ENCODE data around the gene GPR149.
"Not testable (repeated sequence)": the region's sequence is repeated elsewhere in the genome, so short reads cannot be mapped to it uniquely, and the experiment has no call there.

GPR149 gene, protein sequence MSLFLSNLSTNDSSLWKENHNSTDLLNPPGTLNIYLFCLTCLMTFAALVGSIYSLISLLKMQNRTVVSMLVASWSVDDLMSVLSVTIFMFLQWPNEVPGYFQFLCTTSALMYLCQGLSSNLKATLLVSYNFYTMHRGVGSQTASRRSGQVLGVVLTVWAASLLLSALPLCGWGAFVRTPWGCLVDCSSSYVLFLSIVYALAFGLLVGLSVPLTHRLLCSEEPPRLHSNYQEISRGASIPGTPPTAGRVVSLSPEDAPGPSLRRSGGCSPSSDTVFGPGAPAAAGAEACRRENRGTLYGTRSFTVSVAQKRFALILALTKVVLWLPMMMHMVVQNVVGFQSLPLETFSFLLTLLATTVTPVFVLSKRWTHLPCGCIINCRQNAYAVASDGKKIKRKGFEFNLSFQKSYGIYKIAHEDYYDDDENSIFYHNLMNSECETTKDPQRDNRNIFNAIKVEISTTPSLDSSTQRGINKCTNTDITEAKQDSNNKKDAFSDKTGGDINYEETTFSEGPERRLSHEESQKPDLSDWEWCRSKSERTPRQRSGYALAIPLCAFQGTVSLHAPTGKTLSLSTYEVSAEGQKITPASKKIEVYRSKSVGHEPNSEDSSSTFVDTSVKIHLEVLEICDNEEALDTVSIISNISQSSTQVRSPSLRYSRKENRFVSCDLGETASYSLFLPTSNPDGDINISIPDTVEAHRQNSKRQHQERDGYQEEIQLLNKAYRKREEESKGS

DNA sequence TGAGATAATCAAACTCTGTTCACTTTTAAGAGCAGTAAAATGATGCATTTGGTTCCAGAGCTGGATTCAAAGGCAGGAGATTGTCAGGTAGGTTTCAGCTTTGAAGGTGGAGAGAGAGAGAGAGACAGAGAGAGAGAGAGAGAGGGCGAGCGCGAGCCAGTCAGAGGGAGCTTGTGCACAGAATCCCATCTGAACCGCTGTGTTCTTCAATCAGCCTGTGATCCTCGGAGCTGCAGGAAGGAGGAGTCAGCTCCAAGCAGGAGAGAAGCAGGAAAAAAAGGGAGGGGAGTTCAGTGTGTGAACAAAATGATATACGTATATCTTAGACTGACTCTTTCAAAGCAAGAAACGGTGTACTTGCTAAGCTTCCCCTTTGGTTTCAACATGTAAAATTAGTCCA is at the start of gene GPR149:
Gene GPR149 (minus strand): TSS at position 177 of the 400 bp plus-strand sequence. CDS start 575 bp downstream, outside the sequence.
- Mint-ChIP-seq H3K4me1 (no peaks in the 10 kb centered on the region), H3K9me3 (no peaks in the 10 kb centered on the region), H3K4me3 (no peak within 1 kb of the TSS), H3K27ac (no peak within 1 kb of the TSS), H3K36me3 (no peaks in the 10 kb centered on the region)
- no peak for DNase-seq (ENCODE audit: low spot score in 2 of 2)
- ATAC-seq: no peak

DNA sequence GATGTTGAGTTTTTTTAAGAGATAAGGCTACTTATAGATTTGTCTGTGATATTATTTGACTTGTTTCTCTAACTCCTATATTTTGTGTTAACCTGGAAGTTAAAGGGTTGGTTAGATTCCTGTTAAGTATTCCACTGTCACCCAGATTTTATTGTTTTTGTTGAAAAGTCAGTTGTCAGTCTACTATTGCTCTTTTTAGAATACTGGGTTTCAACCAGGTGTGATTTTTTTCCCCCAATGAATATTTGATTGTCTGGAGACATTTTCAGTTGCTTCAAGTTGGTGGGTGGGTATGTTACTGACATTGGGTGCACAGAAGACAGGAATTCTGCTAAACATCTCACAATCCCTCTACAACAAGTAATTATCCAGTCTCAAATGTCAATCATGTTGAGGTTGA is 43.8 kb upstream of the GPR149 start:
- H3K4me3 Mint-ChIP-seq: no peak overlapping the region
- DNase-seq (ENCODE audit: low spot score in 2 of 2): no peak
- no peaks in the 10 kb centered on the region for H3K4me1 Mint-ChIP-seq
- H3K27ac Mint-ChIP-seq: no peak overlapping the region
- no peaks in the 10 kb centered on the region for H3K36me3 Mint-ChIP-seq
- peaks cover 3% of the 10 kb centered on the region for H3K9me3 Mint-ChIP-seq
- no peak for ATAC-seq

- H3K4me3 Mint-ChIP-seq: no peak overlapping the region
Observed at GRCh38 chr3:154469585-154469984, 39.6 kb upstream of the GPR149 start.

DNA sequence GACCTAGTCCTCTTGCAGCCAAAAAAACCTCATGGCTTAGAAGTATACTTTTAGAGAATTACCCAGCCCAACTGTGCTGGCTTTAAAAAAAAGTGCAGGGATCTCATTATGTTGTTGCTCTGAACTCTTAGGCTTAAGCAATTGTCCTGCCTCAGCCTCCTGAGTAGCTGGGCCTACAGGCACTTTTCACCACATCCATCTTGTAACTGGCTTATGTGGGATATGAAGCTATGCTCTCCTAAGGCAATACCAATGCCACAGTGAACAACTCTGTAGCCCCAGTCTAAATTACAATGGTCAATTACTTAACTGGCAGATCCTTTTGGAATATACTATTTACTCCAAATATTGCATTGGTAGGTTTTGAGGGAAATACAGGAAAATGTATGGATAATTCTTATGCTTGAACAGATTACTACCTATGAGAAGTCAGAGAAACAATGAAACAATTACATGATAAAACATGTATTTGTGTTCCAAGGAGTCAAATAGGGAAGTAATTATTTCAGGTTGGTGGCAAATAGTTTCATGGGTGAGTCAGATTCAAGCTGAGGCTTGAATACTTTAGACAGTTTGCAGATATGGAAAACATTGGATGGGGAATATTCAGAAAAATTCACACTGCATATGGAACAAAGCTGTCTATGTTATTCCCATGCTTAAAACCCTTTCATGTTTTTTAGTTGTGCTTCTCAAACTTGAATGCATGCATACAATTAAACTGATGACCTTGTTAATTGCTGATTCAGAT is 34.6 kb upstream of the GPR149 start:
- no peaks in the 10 kb centered on the region for H3K9me3 Mint-ChIP-seq
- H3K27ac Mint-ChIP-seq: no peak overlapping the region
- H3K4me1 Mint-ChIP-seq: no peaks in the 10 kb centered on the region
- no peak for DNase-seq (ENCODE audit: low spot score in 2 of 2)
- no peaks in the 10 kb centered on the region for H3K36me3 Mint-ChIP-seq
- ATAC-seq: no peak
- H3K4me3 Mint-ChIP-seq: no peak overlapping the region

More at GRCh38 chr3:154469585-154469984, 39.6 kb upstream of the GPR149 start:
- Mint-ChIP-seq H3K27ac (no peak overlapping the region), H3K9me3 (no peaks in the 10 kb centered on the region), H3K4me1 (no peaks in the 10 kb centered on the region), H3K36me3 (no peaks in the 10 kb centered on the region)
- ATAC-seq (no peak), DNase-seq (ENCODE audit: low spot score in 2 of 2) (no peak)

DNA sequence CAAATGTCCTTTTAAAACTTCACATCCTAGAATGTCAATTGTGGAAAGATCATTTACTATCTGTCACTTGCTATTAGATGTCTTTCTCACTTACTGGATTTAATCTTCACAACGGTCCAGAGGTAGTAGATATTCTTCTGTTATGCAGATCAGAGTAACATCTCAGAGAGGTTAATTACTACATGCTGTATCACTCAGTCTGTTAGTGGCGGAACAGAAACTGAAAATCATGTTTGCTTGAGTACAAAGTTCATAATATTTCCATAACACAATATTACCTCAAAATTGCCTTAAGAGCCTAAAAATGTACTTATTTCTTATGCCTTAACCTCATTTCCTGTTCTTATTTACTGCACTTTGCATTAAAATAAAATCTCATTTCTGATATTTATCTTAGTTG is 28.6 kb upstream of the GPR149 start:
- ATAC-seq: no peak
- Mint-ChIP-seq H3K9me3 (peaks cover 2% of the 10 kb centered on the region), H3K36me3 (no peaks in the 10 kb centered on the region), H3K4me1 (no peaks in the 10 kb centered on the region), H3K4me3 (no peak overlapping the region), H3K27ac (no peak overlapping the region)
- DNase-seq (ENCODE audit: low spot score in 2 of 2): no peak

GRCh38 chr3:154439081-154439480 is 9.1 kb upstream of the GPR149 start:
- H3K27ac Mint-ChIP-seq, H3K9me3 Mint-ChIP-seq, H3K4me3 Mint-ChIP-seq: not testable (repeated sequence)

DNA sequence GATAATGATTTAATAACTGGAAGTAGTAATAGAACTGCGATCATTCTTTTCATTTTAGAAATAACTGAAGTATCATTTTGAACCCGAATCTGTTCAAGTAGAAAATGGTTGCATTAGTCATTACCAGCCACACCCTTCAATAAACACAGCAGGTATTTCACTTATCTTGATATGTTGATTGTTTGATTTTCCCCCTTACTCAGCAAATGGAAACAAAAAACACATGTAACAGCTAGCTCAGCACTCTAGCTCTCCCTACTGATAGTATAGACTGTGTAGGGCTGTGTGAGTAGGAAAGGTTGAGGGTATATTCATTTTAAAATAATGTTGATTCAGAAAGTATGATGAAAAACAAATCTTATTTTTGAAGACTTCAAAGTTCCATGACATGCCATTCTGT is 1.1 kb upstream of the GPR149 start:
- Mint-ChIP-seq H3K4me1 (no peaks in the 10 kb centered on the region), H3K36me3 (no peaks in the 10 kb centered on the region), H3K9me3 (no peaks in the 10 kb centered on the region), H3K4me3 (no peak overlapping the region), H3K27ac (no peak overlapping the region)
- DNase-seq (ENCODE audit: low spot score in 2 of 2) (no peak), ATAC-seq (no peak)

More at GRCh38 chr3:154439081-154439480, 9.1 kb upstream of the GPR149 start:
- DNase-seq (ENCODE audit: low spot score in 2 of 2); ATAC-seq; H3K36me3 Mint-ChIP-seq; H3K4me1 Mint-ChIP-seq: not testable (repeated sequence)

- no peak overlapping the region for H3K4me3 Mint-ChIP-seq
- ATAC-seq (peak; percentile 24), DNase-seq (ENCODE audit: low spot score in 2 of 2) (no peak)
- no peak overlapping the region for H3K27ac Mint-ChIP-seq
- no peaks in the 10 kb centered on the region for H3K4me1 Mint-ChIP-seq
- H3K36me3 Mint-ChIP-seq: no peaks in the 10 kb centered on the region
- H3K9me3 Mint-ChIP-seq: no peaks in the 10 kb centered on the region
Observed at GRCh38 chr3:154428286-154429206, 1.4 kb downstream of the GPR149 start.

DNA sequence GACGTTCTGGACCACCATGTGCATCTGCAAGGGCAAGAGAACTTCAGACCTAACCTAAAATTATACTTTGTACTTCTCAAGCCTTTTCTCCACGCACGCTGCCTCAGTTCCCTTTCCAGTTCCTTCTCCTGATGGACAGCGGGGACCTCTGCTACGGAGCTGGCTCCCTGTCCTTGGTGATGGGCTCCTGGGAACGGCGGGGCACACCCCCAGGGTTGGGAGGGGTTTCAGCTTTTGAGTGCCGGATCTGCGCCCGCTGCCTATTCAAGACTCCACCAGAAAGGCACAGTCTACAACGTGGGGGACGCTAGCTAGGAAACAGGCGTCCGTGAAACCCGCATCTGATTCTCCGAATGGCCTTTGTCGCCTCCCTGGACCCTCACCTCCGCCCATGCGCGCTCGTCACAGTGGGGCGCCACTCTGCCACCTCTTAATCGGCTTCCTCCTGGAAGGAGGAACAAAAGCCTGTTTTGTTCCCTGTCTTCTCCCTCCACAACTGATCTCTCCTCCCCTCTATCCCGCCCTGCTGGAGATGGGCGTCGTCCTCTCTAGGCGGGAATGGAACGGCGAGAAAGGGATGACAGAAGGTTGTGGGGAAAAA is 2.2 kb downstream of the GPR149 start:
- H3K4me3 Mint-ChIP-seq: no peak overlapping the region
- ATAC-seq: peak; percentile 24

DNA sequence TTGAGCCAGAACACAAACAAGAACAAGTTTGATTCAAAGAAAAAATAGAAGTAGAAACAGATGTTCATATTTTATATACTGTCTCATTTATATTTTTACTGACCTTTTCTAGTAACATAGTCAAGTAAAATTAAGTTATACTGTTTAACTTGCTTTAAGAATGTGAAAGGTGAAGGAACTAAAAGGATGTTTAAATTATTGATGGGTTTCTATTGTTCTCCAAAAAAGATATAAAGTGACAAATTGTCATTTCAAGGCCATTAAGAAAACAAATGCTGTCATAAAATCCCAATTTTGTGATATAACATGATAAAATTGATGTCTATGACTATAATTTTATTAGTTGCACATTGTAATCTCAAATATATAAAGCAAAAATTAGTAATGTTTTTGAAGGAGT is 7.3 kb downstream of the GPR149 start:
- Mint-ChIP-seq H3K4me3 (no peak overlapping the region), H3K36me3 (no peaks in the 10 kb centered on the region), H3K9me3 (no peaks in the 10 kb centered on the region), H3K27ac (no peak overlapping the region), H3K4me1 (no peaks in the 10 kb centered on the region)
- no peak for ATAC-seq
- no peak for DNase-seq (ENCODE audit: low spot score in 2 of 2)

More for the DNA sequence above, 2.2 kb downstream of the GPR149 start:
- Mint-ChIP-seq H3K9me3 (no peaks in the 10 kb centered on the region), H3K27ac (no peak overlapping the region), H3K4me1 (no peaks in the 10 kb centered on the region), H3K36me3 (no peaks in the 10 kb centered on the region)
- no peak for DNase-seq (ENCODE audit: low spot score in 2 of 2)

GRCh38 chr3:154421083-154421482 is 8.9 kb downstream of the GPR149 start:
- Mint-ChIP-seq H3K27ac (no peak overlapping the region), H3K4me1 (no peaks in the 10 kb centered on the region), H3K9me3 (no peaks in the 10 kb centered on the region), H3K4me3 (no peak overlapping the region), H3K36me3 (no peaks in the 10 kb centered on the region)
- ATAC-seq (no peak), DNase-seq (ENCODE audit: low spot score in 2 of 2) (no peak)

- Mint-ChIP-seq H3K4me3 (no peak overlapping the region), H3K9me3 (no peaks in the 10 kb centered on the region), H3K27ac (no peak overlapping the region), H3K36me3 (no peaks in the 10 kb centered on the region), H3K4me1 (no peaks in the 10 kb centered on the region)
- peak; percentile 65 for ATAC-seq
- no peak for DNase-seq (ENCODE audit: low spot score in 2 of 2)
Observed at GRCh38 chr3:154398084-154398967, 31.7 kb downstream of the GPR149 start.

DNA sequence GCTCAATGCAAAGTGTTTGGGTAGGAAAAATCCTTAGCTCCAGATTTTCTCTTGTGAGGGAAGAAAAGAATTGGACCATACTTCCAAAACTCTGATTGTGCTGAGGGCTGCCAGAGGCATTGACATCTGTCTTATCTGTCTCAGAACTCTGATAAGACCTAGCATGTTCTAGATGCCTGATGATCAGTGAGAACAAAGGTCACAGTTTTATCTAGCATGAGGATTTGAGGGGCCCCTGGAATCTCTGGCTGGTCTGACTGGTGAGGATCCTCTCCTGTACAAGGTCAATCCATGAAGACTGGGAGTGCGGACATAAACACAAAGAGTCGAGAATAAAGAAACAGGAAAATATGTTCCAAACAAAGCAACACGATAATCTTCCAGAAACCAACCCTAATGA is 40.1 kb downstream of the GPR149 start:
- H3K4me1 Mint-ChIP-seq: no peaks in the 10 kb centered on the region
- ATAC-seq (no peak), DNase-seq (ENCODE audit: low spot score in 2 of 2) (no peak)
- no peaks in the 10 kb centered on the region for H3K36me3 Mint-ChIP-seq
- no peak overlapping the region for H3K4me3 Mint-ChIP-seq
- no peak overlapping the region for H3K27ac Mint-ChIP-seq
- H3K9me3 Mint-ChIP-seq: peaks cover 3% of the 10 kb centered on the region

All from stimulated activated effector memory CD8-positive, alpha-beta T cell treated with anti-CD3 and anti-CD28 coated beads, Interleukin-12 subunit alpha, Interleukin-12 subunit beta, amount 100 ng/mL, for 72 hours (primary cell).